PC-3 (cell line): ENCODE results near the gene TMEM119. TPM values are rescaled to one million over a fixed set of nuclear protein-coding genes. Genes with fewer than 3 reads are reported as not detected.

Source experiments
- ATAC-seq: fragments of 200-7000 bp; cut with Tn5 transposase; 2 replicates; pipeline ENCODE4 v1.9.1; 2020; ENCODE audit warnings: mild to moderate bottlenecking, moderate library complexity
- BruUV-seq: library from RNA; stranded (reverse); fragments of 400-500 nt; replicated peaks from 2 replicates; lab custom pipeline; 2021; lab: Mats Ljungman, UMichigan
- CTCF ChIA-PET: fragments of 300-600 bp; sonication (Branson Sonifier 250); formaldehyde crosslinking; loops from one replicate; lab custom pipeline; 2022; ENCODE audit warnings: antibody characterized with exemption; lab: Charles Lee
- POLR2A ChIA-PET: fragments of 300-600 bp; sonication (Branson Sonifier 250); formaldehyde crosslinking; loops from one replicate; lab custom pipeline; 2022; ENCODE audit warnings: antibody characterized with exemption; ENCODE audit not compliant: unreplicated experiment; lab: Charles Lee
- DNase-seq: peaks from one replicate; pipeline ENCODE4 v3.0.0-alpha.2; 2015
- H2AFZ ChIP-seq: fragments of 300-600 bp; sonication (generic); 2 replicates; pipeline ENCODE4 v1.6.0; 2016; ENCODE audit warnings: antibody characterized with exemption, low read length
- H3F3A ChIP-seq: fragments of 300-600 bp; sonication (generic); one replicate; pipeline ENCODE4 v1.6.0; 2017; ENCODE audit warnings: antibody characterized with exemption, low read length, control low read depth, mild to moderate bottlenecking; ENCODE audit not compliant: unreplicated experiment
- H3K27ac ChIP-seq: fragments of 300-600 bp; sonication (generic); 2 replicates; pipeline ENCODE4 v1.5.1; 2016; ENCODE audit warnings: mild to moderate bottlenecking, low read length
- H3K27me3 ChIP-seq: fragments of 300-600 bp; sonication (generic); 2 replicates; pipeline ENCODE4 v1.6.1; 2016; ENCODE audit warnings: low read length, mixed read lengths
- H3K36me3 ChIP-seq: fragments of 300-600 bp; sonication (generic); 2 replicates; pipeline ENCODE4 v1.6.1; 2016; ENCODE audit warnings: low read depth, mixed run types, low read length, mixed read lengths
- H3K4me1 ChIP-seq: fragments of 300-600 bp; sonication (generic); 2 replicates; pipeline ENCODE4 v1.5.1; 2016; ENCODE audit warnings: low read length; ENCODE audit not compliant: insufficient read depth
- H3K4me2 ChIP-seq: fragments of 300-600 bp; sonication (generic); 2 replicates; pipeline ENCODE4 v1.6.0; 2016; ENCODE audit warnings: low read length
- H3K4me3 ChIP-seq: fragments of 300-600 bp; sonication (generic); 2 replicates; pipeline ENCODE4 v1.5.1; 2016; ENCODE audit warnings: mild to moderate bottlenecking, low read length, mixed read lengths
- H3K79me2 ChIP-seq: fragments of 300-600 bp; sonication (generic); 2 replicates; pipeline ENCODE4 v1.6.1; 2017; ENCODE audit warnings: low read length, mixed read lengths
- H3K9ac ChIP-seq: fragments of 300-600 bp; sonication (generic); 2 replicates; pipeline ENCODE4 v1.6.0; 2016; ENCODE audit warnings: mild to moderate bottlenecking, low read length
- H3K9me2 ChIP-seq: fragments of 300-600 bp; sonication (generic); replicated peaks from 2 replicates; pipeline ENCODE4 v1.6.1; 2016; ENCODE audit warnings: mixed run types, low read length, mixed read lengths
- H3K9me3 ChIP-seq: fragments of 300-600 bp; sonication (generic); 2 replicates; pipeline ENCODE4 v1.6.1; 2016; ENCODE audit warnings: low read length, mixed read lengths
- H4K20me1 ChIP-seq: fragments of 300-600 bp; sonication (generic); 2 replicates; pipeline ENCODE4 v1.6.1; 2016; ENCODE audit warnings: low read length, mixed read lengths
- CTCF ChIP-seq: fragments of 300-600 bp; sonication (generic); conservative IDR thresholded peaks from 2 replicates; pipeline ENCODE4 v1.5.1; 2017; ENCODE audit warnings: antibody characterized with exemption, low read depth, mild to moderate bottlenecking, low read length
- EZH2 ChIP-seq: fragments of 300-600 bp; sonication (generic); IDR thresholded peaks from one replicate; pipeline ENCODE4 v1.6.1; 2017; ENCODE audit warnings: antibody characterized with exemption, mild to moderate bottlenecking, low read length; ENCODE audit not compliant: unreplicated experiment
- EZH2phosphoT487 ChIP-seq: fragments of 300-600 bp; sonication (generic); IDR thresholded peaks from 2 replicates; pipeline ENCODE4 v1.6.1; 2018; ENCODE audit warnings: mild to moderate bottlenecking, antibody characterized with exemption, low read length, borderline replicate concordance
- intact Hi-C: fragments of 100-400 bp; cut with micrococcal nuclease; formaldehyde crosslinking; loops from 2 replicates; pipeline ENCODE4 v1.9.0; 2023
- total RNA-seq: library from RNA; depleted of rRNA; stranded (reverse); fragments of >200 nt; gene quantifications from 2 replicates; pipeline ENCODE4 v1.2.3, GENCODE V29; 2014

The TMEM119 gene
- total RNA-seq, 1 experiment from 2014 or later, result not detected

GRCh38 chr12:108614639-108615038 lies 16.8 kb upstream of the TMEM119 start:
- H3K9me3 ChIP-seq, result no peaks in the 10 kb centered on the region
- ATAC-seq (no peak), DNase-seq (no peak)
- no peaks in the 10 kb centered on the region for H4K20me1 ChIP-seq
- no TSS peak for BruUV-seq
- intact Hi-C loops, result loop anchor here (10.0 kb wide), 1 partner anchor 700 kb away; no protein-coding TSS in a partner anchor
- H3K27ac ChIP-seq, result no peak overlapping the region
- H3K4me1 ChIP-seq, result peaks cover 22% of the 10 kb centered on the region
- POLR2A ChIA-PET, result no interaction called here
- no peak overlapping the region for H2AFZ ChIP-seq
- H3K4me3 ChIP-seq, result no peak overlapping the region
- no peaks in the 10 kb centered on the region for H3K27me3 ChIP-seq
- CTCF ChIA-PET, result no interaction called here
- H3K9ac ChIP-seq, result no peak overlapping the region
- H3F3A ChIP-seq, result no peaks in the 10 kb centered on the region
- TF ChIP-seq CTCF, result no peak
- TF ChIP-seq EZH2, result no peak
- no peak for TF ChIP-seq EZH2phosphoT487
- H3K9me2 ChIP-seq, result no peaks in the 10 kb centered on the region
- no peaks in the 10 kb centered on the region for H3K36me3 ChIP-seq
- no peak overlapping the region for H3K4me2 ChIP-seq
- H3K79me2 ChIP-seq, result no peaks in the 10 kb centered on the region

GRCh38 chr12:108614041-108614440 lies 16.2 kb upstream of the TMEM119 start:
- no peak for ATAC-seq
- Histone ChIP-seq H3K79me2 (no peaks in the 10 kb centered on the region), H3K4me1 (peaks cover 21% of the 10 kb centered on the region), H3K4me2 (no peak overlapping the region), H3K36me3 (no peaks in the 10 kb centered on the region), H3K4me3 (no peak overlapping the region), H3F3A (no peaks in the 10 kb centered on the region), H2AFZ (no peak overlapping the region), H3K27ac (no peak overlapping the region), H3K27me3 (no peaks in the 10 kb centered on the region), H4K20me1 (no peaks in the 10 kb centered on the region), H3K9ac (no peak overlapping the region), H3K9me2 (no peaks in the 10 kb centered on the region), H3K9me3 (no peaks in the 10 kb centered on the region)
- DNase-seq, result no peak
- intact Hi-C loops, result loop anchor here (10.0 kb wide), 1 partner anchor 699 kb away; no protein-coding TSS in a partner anchor
- TF ChIP-seq EZH2phosphoT487 (no peak), EZH2 (no peak), CTCF (no peak)
- POLR2A ChIA-PET, result no interaction called here
- CTCF ChIA-PET, result no interaction called here
- no TSS peak for BruUV-seq

GRCh38 chr12:108613548-108613947 lies 15.7 kb upstream of the TMEM119 start:
- Histone ChIP-seq H3K9me2 (no peaks in the 10 kb centered on the region), H3K4me1 (peaks cover 20% of the 10 kb centered on the region), H3K36me3 (no peaks in the 10 kb centered on the region), H3K27ac (no peak overlapping the region), H3K79me2 (no peaks in the 10 kb centered on the region), H3K4me3 (no peak overlapping the region), H2AFZ (no peak overlapping the region), H3F3A (no peaks in the 10 kb centered on the region), H3K4me2 (no peak overlapping the region), H3K27me3 (no peaks in the 10 kb centered on the region), H3K9me3 (no peaks in the 10 kb centered on the region), H4K20me1 (no peaks in the 10 kb centered on the region), H3K9ac (no peak overlapping the region)
- TF ChIP-seq EZH2 (no peak), EZH2phosphoT487 (no peak), CTCF (no peak)
- CTCF ChIA-PET, result no interaction called here
- DNase-seq, result no peak
- POLR2A ChIA-PET, result no interaction called here
- no TSS peak for BruUV-seq
- intact Hi-C loops, result loop anchor here (10.0 kb wide), 1 partner anchor 699 kb away; no protein-coding TSS in a partner anchor
- no peak for ATAC-seq
